ENCODE measurements around the gene SELENOF. TPM values are rescaled to one million over a fixed set of nuclear protein-coding genes. Genes with fewer than 3 reads are reported as not detected.
A peak's percentile ranks its signal among the peaks of the same experiment; 100 is the strongest.
"Not testable (repeated sequence)": the region's sequence is repeated elsewhere in the genome, so short reads cannot be mapped to it uniquely, and the experiment has no call there.

The SELENOF gene
- total RNA-seq, 1 donor: 56.8 TPM

DNA sequence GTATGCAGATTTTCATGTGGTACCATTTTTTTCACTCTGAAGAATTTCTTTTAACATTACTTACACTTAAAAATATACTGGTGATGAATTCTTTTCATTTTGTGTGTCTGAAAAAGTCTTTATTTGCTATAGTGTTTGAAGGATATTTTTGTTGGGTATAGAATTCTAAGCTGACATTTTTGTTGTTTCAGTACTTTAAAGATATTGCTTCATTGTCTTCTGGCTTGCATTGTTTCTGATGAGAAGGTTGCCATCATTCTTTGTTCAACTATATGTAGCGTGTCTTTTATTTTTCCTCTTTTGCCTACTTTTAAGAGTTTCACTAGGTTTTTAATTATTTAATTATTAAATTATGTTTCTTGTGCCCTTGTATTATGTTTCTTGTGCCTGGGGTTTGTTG lies 8.5 kb upstream of the SELENOF start:
- DNase-seq (ENCODE audit: low read depth in 2 of 3, low spot score in 2 of 3): no peak

DNA sequence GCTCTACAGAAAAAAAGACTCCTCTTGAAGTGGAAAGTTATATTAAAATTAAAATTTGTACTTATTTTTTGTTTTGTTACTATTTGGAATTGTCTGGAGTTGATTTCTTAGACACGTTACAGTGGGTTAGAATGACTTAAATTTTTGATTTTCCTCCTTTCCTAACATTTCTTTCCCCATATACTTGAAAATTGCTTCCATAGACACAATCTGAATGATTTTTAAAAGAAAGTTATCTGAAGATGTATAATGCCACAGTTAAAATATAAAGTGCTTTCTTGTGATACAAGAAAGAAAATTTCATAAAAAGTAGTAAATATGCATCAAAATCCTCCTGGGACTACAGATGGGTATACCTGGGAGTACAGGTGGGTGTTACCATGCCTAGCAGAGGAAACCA lies 2.8 kb upstream of the SELENOF start:
- no peak for DNase-seq (ENCODE audit: low read depth in 2 of 3, low spot score in 2 of 3)

DNA sequence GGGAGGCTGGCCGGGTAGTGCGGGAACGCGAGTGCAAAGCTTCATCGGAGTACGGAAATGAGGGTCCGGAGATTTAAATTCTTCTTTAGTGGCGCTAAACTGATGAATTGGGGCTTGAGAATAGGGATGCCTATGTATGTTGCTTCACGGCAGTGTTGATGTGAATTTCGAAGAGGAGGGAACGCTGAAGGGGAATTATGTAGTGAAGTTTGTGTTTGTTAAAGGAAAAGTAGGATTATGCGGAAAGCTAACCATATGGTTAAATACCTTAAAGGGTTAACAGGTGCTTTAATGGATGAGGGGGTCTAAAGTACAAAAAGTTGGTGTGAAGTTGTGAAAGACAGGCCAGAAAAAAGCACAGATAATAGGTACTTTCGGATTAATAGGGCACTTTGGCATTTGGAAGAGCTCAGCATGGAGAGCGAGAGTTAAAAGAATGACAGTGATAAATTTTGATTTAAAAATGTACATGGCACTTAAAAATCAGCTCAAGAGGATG lies 1.9 kb upstream of the SELENOF start:
- no peak for DNase-seq (ENCODE audit: low read depth in 2 of 3, low spot score in 2 of 3)

DNA sequence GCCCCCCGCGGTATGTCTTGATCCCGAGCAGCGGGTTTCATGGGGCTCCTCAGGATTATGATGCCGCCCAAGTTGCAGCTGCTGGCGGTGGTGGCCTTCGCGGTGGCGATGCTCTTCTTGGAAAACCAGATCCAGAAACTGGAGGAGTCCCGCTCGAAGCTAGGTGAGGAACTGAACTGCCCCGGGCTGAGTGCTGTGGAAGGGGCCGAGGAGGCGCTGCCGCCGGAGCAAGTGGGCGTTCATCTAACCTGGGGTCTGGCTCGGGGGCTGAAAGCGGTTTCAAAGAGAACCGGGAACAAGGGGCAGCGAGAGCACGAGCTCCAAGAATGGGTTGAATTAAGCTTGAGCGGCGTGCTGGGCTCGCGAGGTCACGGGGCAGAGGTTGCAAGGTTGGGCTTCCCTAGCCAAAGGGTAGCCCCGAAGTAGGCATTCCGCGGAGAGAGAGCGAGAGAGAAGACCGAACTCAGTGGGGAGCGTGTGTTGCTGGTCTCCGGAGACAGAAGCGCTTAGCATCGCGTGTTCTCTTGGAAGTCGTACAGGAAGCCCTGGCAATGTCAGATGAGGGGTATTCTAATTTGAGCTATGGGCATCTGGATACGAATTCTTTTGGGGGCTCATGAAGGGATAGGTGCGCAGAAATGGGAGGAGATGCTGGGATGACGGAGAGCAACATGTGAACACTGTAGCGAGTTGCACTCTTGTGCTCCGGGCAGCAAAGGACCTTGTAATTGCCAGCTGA lies 1.2 kb upstream of the SELENOF start:
- peak; percentile 22 to 54 (median 39) for DNase-seq (ENCODE audit: low read depth in 2 of 3, low spot score in 2 of 3)

DNA sequence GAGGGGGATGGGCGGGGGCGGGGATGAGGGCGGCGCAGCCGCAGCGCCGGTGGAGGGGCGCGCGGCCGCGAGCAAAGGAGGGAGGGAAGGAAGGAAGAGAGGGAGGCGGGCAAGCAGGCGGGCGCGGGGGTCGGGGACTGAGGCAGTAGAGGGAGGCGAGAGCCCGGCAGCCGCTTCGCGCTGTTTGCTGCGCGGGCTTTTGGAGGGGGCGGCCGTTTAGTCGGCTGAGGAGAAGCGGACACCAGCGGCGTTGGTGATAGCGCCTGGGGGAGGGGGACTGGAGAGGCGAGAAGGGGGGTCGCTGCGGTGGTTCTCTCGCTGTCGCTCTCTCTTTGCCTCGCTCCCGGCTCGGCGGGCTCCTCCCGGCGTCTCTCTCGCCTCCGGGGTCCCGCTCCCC lies 673 bp upstream of the SELENOF start, which contains the start of gene HS2ST1:
Gene HS2ST1 (plus strand): TSS at position 35 of the 397 bp plus-strand sequence.
- DNase-seq (ENCODE audit: low read depth in 2 of 3, low spot score in 2 of 3): no peak

DNA sequence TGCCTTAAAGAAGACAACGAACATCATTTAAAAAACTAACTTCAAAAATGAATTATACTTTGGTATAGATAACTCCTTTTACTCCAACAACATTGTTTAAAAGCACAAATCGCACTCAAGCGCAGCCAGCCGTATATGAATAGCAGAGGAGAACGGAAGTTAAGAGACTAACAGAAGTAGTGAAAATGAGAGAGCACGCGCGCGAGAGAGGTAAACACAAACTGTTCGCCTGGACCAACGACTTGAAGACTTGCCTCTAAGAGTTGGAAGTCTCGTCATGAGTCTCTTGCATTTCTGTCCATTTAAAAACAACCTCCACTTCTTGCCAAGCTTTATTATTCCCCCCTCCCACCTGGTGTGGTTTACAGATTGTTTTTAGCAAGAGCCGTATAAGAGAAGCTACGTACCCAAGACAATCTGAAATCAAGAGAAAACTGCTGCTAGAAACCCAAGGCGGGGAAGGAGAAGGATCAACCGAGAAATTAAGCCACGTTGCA lies 479 bp downstream of the SELENOF start:
- peak in 2 of 3 donors; percentile 10 to 24 for DNase-seq (ENCODE audit: low read depth in 2 of 3, low spot score in 2 of 3)

DNA sequence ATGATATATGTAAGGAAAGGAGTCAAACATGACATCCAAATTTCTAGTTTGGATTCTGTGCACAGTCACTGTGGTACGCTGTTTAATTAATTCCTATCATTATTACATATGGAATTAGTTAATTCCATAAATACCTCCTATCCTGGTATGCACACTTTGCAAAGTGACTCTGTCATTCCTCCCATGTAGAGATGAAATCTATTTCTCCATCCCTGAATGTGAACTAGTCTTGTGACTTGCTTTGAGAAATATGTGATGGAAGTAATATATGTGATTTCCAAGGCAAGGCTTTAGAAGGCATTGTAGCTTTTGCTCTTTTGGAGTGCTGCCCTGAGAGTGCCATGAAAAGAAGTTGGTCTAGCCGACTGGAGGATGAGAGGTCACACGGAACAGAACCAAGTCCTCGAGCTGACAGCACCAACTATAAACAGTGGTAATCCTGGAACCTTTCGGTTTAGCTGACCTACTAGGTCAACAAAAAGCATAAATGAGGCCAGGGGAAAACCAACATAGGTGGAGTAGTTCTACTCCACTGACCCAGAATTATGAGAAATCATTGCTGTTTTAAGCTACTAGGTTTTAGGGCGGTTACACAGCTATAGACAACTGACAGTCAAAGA lies 1.5 kb downstream of the SELENOF start:
- no peak for DNase-seq (ENCODE audit: low read depth in 2 of 3, low spot score in 2 of 3)

DNA sequence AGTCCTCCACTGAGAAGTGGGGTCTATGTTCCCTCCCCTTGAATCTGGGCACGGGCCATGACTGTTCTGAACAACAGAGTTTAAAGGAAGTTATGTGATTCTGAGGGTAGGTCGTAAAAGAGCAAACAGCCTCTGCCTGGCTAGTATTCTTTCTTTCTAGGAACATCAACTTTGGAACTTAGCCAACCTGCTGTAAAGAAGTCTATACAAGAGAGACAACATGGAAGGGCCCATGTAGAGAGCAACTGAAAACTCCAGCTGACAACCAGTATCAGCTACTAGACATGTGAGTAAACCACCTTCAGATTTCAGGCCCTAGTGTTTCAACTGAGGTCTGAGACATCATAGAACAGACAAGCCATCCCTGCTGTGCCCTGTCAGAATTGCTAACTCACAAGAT lies 7.5 kb downstream of the SELENOF start:
- peak in 1 of 3 donors; percentile 16 for DNase-seq (ENCODE audit: low read depth in 2 of 3, low spot score in 2 of 3)

DNA sequence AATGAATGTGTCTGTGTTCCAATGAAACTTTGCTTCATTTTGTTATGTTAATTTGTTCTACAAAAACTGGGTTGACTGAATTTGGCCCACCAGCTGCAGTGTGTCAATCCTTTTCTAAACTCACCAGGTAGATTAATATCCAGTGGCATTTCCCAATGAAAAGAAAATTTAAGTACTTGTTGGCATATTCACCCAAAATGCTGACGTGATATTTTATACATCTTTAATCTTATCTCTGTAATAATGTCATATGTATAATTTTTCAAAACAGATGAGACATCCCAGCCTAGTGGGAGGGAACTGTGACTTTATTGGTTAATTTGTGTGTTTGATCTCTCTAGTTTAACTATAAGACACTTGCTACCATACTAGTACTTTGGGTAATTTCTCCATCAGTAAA lies 8.1 kb downstream of the SELENOF start:
- no peak for DNase-seq (ENCODE audit: low read depth in 2 of 3, low spot score in 2 of 3)

DNA sequence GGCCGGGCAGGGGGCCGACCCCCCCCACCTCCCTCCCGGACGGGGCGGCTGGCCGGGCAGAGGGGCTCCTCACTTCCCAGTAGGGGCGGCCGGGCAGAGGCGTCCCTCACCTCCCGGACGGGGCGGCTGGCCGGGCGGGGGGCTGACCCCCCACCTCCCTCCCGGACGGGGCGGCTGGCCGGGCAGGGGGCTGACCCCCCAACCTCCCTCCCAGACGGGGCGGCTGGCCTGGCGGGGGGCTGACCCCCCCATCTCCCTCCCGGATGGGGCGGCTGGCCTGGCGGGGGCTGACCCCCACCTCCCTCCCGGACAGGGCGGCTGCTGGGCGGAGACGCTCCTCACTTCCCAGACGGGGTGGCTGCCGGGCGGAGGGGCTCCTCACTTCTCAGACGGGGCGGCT lies 14.5 kb downstream of the SELENOF start:
- not testable (repeated sequence) for DNase-seq (ENCODE audit: low read depth in 2 of 3, low spot score in 2 of 3)

DNA sequence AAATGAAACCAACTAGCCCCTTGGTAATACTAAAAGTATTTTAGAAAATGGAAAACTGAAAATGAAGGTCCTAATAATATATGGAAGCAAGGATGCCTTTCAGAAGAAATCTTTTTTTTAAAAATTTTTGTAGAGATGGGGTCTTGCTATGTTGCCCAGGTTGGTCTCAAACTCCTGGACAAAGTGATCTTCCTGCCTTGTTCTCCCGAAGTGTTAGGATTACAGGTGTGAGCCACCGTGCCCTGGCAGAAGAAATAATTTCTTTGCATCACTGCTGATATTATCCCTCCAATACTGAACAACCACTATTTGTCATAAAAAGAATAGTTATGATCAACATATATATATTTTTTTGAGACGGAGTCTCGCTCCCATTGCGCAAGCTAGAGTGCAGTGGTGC lies 25.6 kb downstream of the SELENOF start:
- no peak for DNase-seq (ENCODE audit: low read depth in 2 of 3, low spot score in 2 of 3)

DNA sequence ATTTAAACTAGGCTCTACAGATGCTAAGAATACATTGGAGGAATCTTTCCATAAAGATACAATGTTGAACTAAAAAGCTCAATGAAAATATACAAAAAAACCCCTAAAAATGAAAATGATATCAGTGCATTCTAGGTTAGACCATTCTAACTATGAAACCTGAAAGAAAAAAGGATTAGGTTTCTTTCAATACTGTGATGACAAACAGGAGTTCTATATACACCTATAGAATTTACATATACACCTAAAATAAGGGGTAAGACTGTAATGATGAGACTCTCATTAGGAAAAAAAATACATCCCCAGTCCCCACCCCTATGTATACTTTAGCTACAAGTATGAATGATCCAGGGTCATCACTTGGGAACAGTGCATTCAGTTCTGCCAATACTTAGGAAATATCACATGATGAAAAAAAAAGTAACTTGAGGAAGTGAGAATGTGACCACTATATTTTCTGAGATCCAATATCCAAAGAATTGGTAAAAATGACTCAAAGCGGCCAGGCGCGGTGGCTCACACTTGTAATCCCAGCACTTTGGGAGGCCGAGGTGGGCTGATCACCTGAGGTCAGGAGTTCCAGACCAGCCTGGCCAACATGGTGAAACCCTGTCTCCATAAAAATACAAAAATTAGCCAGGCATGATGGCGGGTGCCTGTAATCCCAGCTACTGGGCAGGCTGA lies 26.3 kb downstream of the SELENOF start:
- no peak for DNase-seq (ENCODE audit: low read depth in 2 of 3, low spot score in 2 of 3)

DNA sequence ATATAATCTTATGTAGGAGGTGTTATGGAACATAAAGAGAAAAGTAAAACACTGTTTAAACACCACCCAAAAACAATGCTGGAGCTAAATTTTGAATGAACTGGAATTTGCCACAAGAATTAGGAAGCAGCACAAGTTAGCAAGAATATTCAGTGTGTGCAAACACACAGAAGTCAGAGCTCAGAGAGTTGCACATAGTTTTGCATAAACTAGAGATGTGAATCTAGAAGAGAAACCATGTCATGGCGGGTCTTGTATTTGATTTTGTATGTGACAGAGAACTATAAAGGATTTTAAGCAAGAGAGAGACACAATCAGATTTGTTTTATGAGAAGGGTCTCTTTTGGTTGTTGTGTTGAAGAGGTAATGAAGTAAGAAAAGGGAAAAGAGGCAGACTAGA lies 38.2 kb downstream of the SELENOF start:
- no peak for DNase-seq (ENCODE audit: low read depth in 2 of 3, low spot score in 2 of 3)

DNA sequence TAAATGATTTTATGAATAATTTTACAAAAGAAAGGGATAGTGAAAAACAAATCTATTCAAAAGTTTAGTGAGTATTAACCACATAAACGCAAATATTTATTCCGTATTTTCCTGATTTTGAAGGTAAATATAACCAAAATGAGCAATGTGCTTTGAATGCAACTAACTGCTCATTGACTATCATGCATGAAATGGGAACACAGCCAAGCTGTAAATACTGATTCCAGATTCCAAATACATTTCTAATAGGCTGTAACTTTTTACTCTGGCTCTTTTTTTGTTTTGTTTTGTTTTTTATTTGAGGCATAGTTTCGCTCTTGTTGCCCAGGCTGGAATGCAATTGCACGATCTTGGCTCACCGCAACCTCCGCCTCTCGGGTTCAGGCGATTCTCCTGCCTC lies 41.8 kb downstream of the SELENOF start:
- no peak for DNase-seq (ENCODE audit: low read depth in 2 of 3, low spot score in 2 of 3)

DNA sequence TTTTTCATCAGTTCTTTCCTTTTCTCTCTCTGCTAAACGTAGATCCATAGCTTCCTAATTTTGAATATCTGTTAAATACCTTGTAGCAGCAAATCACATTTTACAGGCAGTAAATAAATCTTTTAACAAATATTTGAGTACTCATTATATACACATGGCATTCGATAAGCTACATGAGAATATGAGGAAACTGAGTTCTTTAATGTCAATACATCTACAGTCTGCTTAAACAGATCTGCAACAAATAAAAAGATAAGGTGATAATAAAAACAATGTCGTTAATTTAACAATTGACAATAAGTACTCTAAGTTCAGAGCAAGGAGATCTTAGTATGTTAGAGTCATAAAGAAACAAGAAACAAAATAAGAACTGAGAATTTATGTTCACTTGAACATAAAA lies 42.9 kb downstream of the SELENOF start:
- DNase-seq (ENCODE audit: low read depth in 2 of 3, low spot score in 2 of 3): no peak

DNA sequence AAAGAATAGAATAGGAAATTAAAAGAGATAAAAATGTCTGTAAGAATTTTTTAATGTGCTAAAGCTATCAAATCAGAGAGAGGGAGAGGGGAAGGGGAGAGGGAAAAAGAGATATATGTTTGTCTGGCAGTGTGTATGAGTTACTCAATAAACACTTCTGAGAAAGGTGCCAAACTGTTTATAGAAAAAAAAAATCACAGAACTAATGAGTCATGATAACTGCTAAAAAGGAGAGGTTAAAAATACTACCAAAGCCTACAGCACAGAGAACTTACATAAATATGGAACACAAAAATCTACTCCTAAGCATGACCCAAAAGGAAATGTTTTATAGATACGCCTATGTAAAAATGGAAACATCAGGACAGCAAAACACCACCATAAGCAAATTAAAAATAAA lies 45.4 kb downstream of the SELENOF start:
- DNase-seq (ENCODE audit: low read depth in 2 of 3, low spot score in 2 of 3): no peak

DNA sequence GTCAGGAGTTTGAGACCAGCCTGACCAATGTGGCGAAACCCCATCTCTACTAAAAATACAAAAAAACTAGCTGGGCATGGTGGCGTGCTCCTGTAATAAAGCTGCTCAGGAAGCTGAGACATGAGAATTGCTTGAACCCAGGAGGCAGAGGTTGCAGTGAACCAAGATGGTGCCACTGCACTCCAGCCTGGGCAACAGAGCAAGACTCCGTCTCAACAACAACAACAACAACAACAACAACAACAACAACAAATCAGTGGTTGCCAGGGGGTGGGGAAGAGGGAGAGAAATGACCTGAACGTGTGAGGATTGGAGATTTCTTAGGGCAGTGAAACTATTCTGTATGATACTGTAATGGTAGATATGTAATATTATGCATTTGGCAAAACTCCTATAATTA lies 46.6 kb downstream of the SELENOF start:
- DNase-seq (ENCODE audit: low read depth in 2 of 3, low spot score in 2 of 3): not testable (repeated sequence)

DNA sequence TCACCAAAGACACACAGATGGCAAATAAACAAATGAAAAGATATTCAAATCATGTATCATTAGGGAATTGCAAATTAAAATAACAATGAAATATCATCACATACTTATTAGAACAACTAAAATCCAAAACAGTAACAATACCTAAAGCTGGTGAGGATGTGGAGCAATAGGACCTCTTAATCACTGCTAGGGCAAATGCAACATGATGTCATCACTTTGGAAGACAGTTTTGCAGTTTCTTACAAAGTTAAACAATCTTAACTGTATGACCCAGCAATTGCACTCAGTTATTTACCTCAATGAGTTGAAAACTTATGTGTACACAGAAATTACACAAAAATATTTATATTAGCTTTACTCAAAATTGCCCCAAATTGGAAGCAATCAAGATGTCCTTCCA lies 47.3 kb downstream of the SELENOF start:
- DNase-seq (ENCODE audit: low read depth in 2 of 3, low spot score in 2 of 3): no peak

DNA sequence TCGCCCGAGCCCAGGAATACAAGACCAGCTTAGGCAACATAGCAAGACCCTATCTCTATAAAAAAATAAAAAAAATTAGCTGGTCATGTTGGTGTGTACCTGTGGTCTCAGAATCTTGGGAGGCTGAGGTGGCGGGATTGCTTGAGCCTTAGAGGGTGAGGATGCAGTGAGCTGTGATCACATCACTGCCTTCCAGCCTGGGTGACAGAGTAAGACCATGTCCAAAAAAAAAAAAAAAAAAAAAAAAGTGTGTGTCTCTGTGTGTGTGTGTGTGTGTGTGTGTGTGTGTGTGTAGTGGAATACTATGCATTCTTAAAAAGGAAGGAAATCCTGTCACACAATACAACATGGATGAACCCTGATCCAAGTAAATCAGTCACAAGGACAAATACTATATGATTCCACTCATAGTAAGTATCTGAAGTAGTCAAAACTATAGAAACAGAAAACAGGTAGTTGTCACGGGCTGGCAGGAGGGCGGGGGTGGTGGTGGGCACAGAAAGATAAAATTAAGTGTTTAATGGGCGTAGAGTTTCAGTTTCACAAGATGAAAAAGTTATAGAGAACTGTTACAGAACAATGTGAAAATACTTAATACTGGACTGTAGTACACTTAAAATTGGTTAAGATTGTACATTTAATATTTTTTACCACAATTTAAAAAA lies 47.8 kb downstream of the SELENOF start:
- DNase-seq (ENCODE audit: low read depth in 2 of 3, low spot score in 2 of 3): no peak

DNA sequence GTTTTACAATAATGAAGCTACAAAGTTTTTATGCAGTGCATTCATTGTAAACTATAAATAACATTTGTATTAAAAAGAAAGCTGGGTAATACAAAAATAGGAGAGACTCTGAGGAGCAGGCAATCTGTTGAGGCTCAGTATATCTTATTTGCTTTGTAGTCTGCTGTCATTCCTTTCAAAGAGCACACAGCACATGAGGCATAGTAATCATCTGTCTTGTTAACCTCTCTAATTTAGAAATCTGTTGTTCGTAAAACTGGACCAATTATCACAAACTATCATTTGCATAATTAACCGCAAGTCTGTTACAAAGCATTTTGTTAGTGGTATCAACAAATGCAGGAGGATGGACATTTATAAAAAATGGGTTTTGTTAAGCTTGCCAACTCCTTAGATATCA lies 51.0 kb downstream of the SELENOF start:
- no peak for DNase-seq (ENCODE audit: low read depth in 2 of 3, low spot score in 2 of 3)

DNA sequence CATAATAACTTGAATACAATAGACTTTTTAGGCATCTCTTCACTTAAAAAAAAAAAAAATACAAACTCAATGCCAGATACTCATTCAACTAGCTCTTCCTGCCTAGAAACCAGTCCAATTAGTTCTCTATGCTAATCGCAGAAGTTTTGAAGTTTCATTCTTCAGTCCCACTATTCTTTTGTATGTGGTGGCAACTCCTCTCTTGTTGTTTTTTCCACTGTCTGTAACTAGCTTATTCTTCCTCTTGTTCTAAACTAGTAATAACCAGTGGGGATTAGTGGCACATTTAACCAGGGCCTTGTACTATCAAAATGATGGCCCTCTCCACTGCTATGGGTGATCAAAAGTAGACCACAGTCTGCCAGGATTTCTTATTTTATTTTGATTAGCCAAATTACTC lies 52.5 kb downstream of the SELENOF start:
- DNase-seq (ENCODE audit: low read depth in 2 of 3, low spot score in 2 of 3): no peak

Data from hematopoietic multipotent progenitor cell (in vitro differentiated cells).